ENCODE data around the gene RORC.

- TF ChIP-seq POLR2A (IDR thresholded peaks at IDR 0.05), result no peak
- TF ChIP-seq EP300 (IDR thresholded peaks at IDR 0.05), result no peak
Measured at GRCh38 chr1:151805066-151805820, 26.4 kb downstream of the RORC start, which contains the start of gene LINGO4.
